PC-3 (cell line): ENCODE measurements around the gene CIAO2B.

Experiments used
- EZH2 ChIP-seq: fragments of 300-600 bp; sonication (generic); IDR thresholded peaks from one replicate; pipeline ENCODE4 v1.6.1; 2017; ENCODE audit warnings: antibody characterized with exemption, mild to moderate bottlenecking, low read length; ENCODE audit not compliant: unreplicated experiment
- EZH2phosphoT487 ChIP-seq: fragments of 300-600 bp; sonication (generic); IDR thresholded peaks from 2 replicates; pipeline ENCODE4 v1.6.1; 2018; ENCODE audit warnings: mild to moderate bottlenecking, antibody characterized with exemption, low read length, borderline replicate concordance
- TF ChIP-seq, protein P1 (sequence below): fragments of 300-600 bp; sonication (generic); conservative IDR thresholded peaks from 2 replicates; pipeline ENCODE4 v1.5.1; 2017; ENCODE audit warnings: antibody characterized with exemption, low read depth, mild to moderate bottlenecking, low read length

DNA sequence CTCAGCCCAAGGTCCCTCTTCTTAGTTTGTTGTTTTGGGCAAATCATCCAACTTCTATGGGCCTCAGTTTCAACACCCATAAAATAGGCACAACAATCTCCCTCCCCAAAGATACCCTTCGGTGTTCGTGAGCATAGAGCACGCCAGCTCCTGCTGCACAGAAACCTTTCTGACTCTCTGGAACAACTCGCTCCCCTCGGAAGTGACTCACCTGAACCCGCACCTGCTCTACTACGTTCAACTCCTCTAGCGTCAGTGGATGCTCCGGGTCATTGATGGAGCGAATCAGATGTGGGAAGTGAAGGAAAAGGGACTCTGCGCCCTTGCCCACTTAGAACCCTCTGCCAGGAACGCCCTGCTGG lies 445 bp downstream of the CIAO2B start:
- TF ChIP-seq, protein P1, sequence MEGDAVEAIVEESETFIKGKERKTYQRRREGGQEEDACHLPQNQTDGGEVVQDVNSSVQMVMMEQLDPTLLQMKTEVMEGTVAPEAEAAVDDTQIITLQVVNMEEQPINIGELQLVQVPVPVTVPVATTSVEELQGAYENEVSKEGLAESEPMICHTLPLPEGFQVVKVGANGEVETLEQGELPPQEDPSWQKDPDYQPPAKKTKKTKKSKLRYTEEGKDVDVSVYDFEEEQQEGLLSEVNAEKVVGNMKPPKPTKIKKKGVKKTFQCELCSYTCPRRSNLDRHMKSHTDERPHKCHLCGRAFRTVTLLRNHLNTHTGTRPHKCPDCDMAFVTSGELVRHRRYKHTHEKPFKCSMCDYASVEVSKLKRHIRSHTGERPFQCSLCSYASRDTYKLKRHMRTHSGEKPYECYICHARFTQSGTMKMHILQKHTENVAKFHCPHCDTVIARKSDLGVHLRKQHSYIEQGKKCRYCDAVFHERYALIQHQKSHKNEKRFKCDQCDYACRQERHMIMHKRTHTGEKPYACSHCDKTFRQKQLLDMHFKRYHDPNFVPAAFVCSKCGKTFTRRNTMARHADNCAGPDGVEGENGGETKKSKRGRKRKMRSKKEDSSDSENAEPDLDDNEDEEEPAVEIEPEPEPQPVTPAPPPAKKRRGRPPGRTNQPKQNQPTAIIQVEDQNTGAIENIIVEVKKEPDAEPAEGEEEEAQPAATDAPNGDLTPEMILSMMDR, result no peak
- TF ChIP-seq EZH2phosphoT487 (no peak), EZH2 (no peak)
